Ovary (tissue), 9 donors: ENCODE data around the gene KCTD18. TPM values are rescaled to one million over a fixed set of nuclear protein-coding genes. Genes with fewer than 3 reads are reported as not detected.

Source experiments
- DNase-seq, 5 donors: peaks; one replicate each; pipeline ENCODE4 v3.0.0-alpha.2; 2019 to 2020
- H3K27ac ChIP-seq, 2 donors: fragments of 200-600 bp; one replicate each; pipeline versions ENCODE4 v1.5.1 to v1.8.0; 2019 to 2022
- H3K27me3 ChIP-seq: fragments of 200-600 bp; one replicate; pipeline ENCODE4 v1.8.0; 2022
- H3K36me3 ChIP-seq: fragments of 200-600 bp; sonication (generic); one replicate; pipeline ENCODE4 v1.5.1; 2019
- H3K4me1 ChIP-seq: one replicate; pipeline ENCODE4 v1.8.1; 2013; ENCODE audit warnings: mild to moderate bottlenecking, moderate library complexity; ENCODE audit not compliant: insufficient read depth
- H3K4me3 ChIP-seq: fragments of 200-600 bp; sonication (generic); one replicate; pipeline ENCODE4 v1.5.1; 2017
- H3K9me3 ChIP-seq, 2 donors: fragments of 200-600 bp in 1 of 2; sonication (generic) in 1 of 2; one replicate each; pipeline versions ENCODE4 v1.5.1 to v1.8.1; 2013 to 2019; ENCODE audit warnings: mild to moderate bottlenecking in 1 of 2, moderate library complexity in 1 of 2
- CTCF ChIP-seq, 3 donors: fragments of 450-650 bp in 2 of 3; fragments of 200-600 bp in 1 of 3; IDR thresholded peaks; one replicate each; pipeline versions ENCODE4 v1.5.1 to v1.8.0; 2016 to 2022; ENCODE audit warnings: antibody characterized with exemption in 3 of 3, mild to moderate bottlenecking in 1 of 3
- EP300 ChIP-seq: sonication (generic); formaldehyde crosslinking; IDR thresholded peaks from one replicate; pipeline ENCODE4 v1.6.1; 2017; ENCODE audit warnings: antibody characterized with exemption
- POLR2A ChIP-seq: fragments of 450-650 bp; IDR thresholded peaks from one replicate; pipeline ENCODE4 v1.6.1; 2017; ENCODE audit warnings: antibody characterized with exemption, mild to moderate bottlenecking, moderate library complexity
- WGBS, 3 donors: extraction: QIAGEN DNeasy Blood & Tissue Kit in 1 of 3; methylation state at CpG; one replicate each; pipeline versions ENCODE4 v1.1.5 to v1.1.7; 2013 to 2017; 5-methylcytosine and 5-hydroxymethylcytosine counted together
- intact Hi-C, 4 donors: fragments of 100-400 bp; cut with DNase I; formaldehyde crosslinking; loops; one replicate each; pipeline versions ENCODE4 v1.11.0 to v1.15.1; 2022 to 2023
- polyA plus RNA-seq, 2 donors: library from polyadenylated mRNA; stranded (reverse); fragments of 200-250 nt in 1 of 2; fragments of 350-450 nt in 1 of 2; fragmentation: Illumina TruSeq in 1 of 2; extraction: RNeasy Lipid Tissue Mini Kit (QIAGEN cat#74804) in 1 of 2; gene quantifications; one replicate each; pipeline ENCODE4 v1.2.3, GENCODE V29; 2013 to 2014
- total RNA-seq, 7 donors: library from RNA; depleted of rRNA in 2 of 7; stranded (reverse); fragments of >200 nt in 2 of 7; fragmentation: NEBNext Ultra II Directional in 3 of 7; extraction: Animal tissue kit (Norgen Biotek cat#: 25700) in 3 of 7; gene quantifications; one replicate each; pipeline versions ENCODE4 v1.1.0 to v1.2.4, GENCODE V29; 2016 to 2023
- donor health status: DM: no; HTN: no; CAD: no; lungs with moderate emphysema.
- donor health status: DM: no; HTN: no; CAD: no.
- donor health status: Bipolar disorder and iron deficiency.
- donor health status: DM: yes; HTN: yes; CAD: no.
- donor health status: DM: no; HTN: no; CAD: no.
- donor health status: DM: yes; HTN: yes; CAD: no.

KCTD18 gene
- total and polyA plus RNA-seq, 9 donors = 9.5 to 15.1 (median 12.1) TPM

GRCh38 chr2:200443916-200444315 lies 66.0 kb downstream of the KCTD18 start:
- H3K36me3 ChIP-seq = no peaks in the 10 kb centered on the region
- no peak for TF ChIP-seq POLR2A
- no peak overlapping the region for H3K27ac ChIP-seq
- H3K27me3 ChIP-seq = no peaks in the 10 kb centered on the region
- H3K4me3 ChIP-seq = no peak overlapping the region
- H3K9me3 ChIP-seq = no peaks in the 10 kb centered on the region
- peaks cover 2% of the 10 kb centered on the region for H3K4me1 ChIP-seq
- 86 to 92% (median 88%) methylated on average over 3 of the region's 3 CpGs for whole genome bisulfite sequencing, 3 donors
- intact Hi-C loops = no loop called here
- no peak for DNase-seq

GRCh38 chr2:200443376-200443775 lies 66.5 kb downstream of the KCTD18 start:
- 75 to 76% (median 75%) methylated on average over 5 of the region's 5 CpGs for WGBS, 3 donors
- Histone ChIP-seq H3K36me3 (no peaks in the 10 kb centered on the region), H3K9me3 (no peaks in the 10 kb centered on the region), H3K4me1 (peaks cover 2% of the 10 kb centered on the region), H3K27me3 (no peaks in the 10 kb centered on the region), H3K4me3 (no peak overlapping the region), H3K27ac (no peak overlapping the region)
- DNase-seq = no peak
- TF ChIP-seq EP300 = no peak
- TF ChIP-seq CTCF (IDR thresholded peaks at IDR 0.05) = no peak
- TF ChIP-seq POLR2A = no peak
- intact Hi-C loops = no loop called here

- TF ChIP-seq EP300 (no peak), CTCF (IDR thresholded peaks at IDR 0.05) (no peak), POLR2A (no peak)
- 75 to 93% (median 87%) methylated on average over 1 of the region's 1 CpG for WGBS, 3 donors
- intact Hi-C loops = no loop called here
- Histone ChIP-seq H3K27ac (no peak overlapping the region), H3K4me1 (peaks cover 2% of the 10 kb centered on the region), H3K9me3 (no peaks in the 10 kb centered on the region), H3K27me3 (no peaks in the 10 kb centered on the region), H3K36me3 (no peaks in the 10 kb centered on the region), H3K4me3 (no peak overlapping the region)
- DNase-seq = no peak
Observed at GRCh38 chr2:200442471-200442870, 67.4 kb downstream of the KCTD18 start.

GRCh38 chr2:200439981-200440380 lies 69.9 kb downstream of the KCTD18 start:
- TF ChIP-seq EP300 = no peak
- no peak for TF ChIP-seq CTCF (IDR thresholded peaks at IDR 0.05)
- no peak for TF ChIP-seq POLR2A
- Histone ChIP-seq H3K36me3 (no peaks in the 10 kb centered on the region), H3K27me3 (no peaks in the 10 kb centered on the region), H3K4me3 (no peak overlapping the region), H3K9me3 (no peaks in the 10 kb centered on the region), H3K27ac (no peak overlapping the region), H3K4me1 (peaks cover 2% of the 10 kb centered on the region)
- WGBS, 3 donors = 97 to 98% (median 98%) methylated on average over 5 of the region's 5 CpGs
- no peak for DNase-seq
- intact Hi-C loops = no loop called here

Other genes starting within 250 kb of the KCTD18 start
- 10 to 100 TPM; 36.5 to 88.2 (median 70.6) TPM for gene SPATS2L, start 203.4 kb downstream of the KCTD18 start, total RNA-seq
- gene SPATS2L, start 203.4 kb downstream of the KCTD18 start, polyA plus RNA-seq = 10 to 100 TPM; 38.0 to 93.0 TPM
- gene SGO2, start 16.1 kb upstream of the KCTD18 start, total RNA-seq = 1 to 10 TPM; 2.0 to 4.4 (median 2.7) TPM
- gene SGO2, start 16.1 kb upstream of the KCTD18 start, polyA plus RNA-seq = 1 to 10 TPM; 1.8 to 2.8 TPM
- gene AOX1, start 75.9 kb upstream of the KCTD18 start, total RNA-seq = 100 to 1,000 TPM in 2 of 7 donors, 10 to 100 TPM in 5; 46.0 to 102 (median 67.2) TPM
- gene AOX1, start 75.9 kb upstream of the KCTD18 start, polyA plus RNA-seq = 100 to 1,000 TPM in 1 of 2 donors, 10 to 100 TPM in 1; 29.1 to 105 TPM